ENCODE data around the gene PDIK1L.

DNA sequence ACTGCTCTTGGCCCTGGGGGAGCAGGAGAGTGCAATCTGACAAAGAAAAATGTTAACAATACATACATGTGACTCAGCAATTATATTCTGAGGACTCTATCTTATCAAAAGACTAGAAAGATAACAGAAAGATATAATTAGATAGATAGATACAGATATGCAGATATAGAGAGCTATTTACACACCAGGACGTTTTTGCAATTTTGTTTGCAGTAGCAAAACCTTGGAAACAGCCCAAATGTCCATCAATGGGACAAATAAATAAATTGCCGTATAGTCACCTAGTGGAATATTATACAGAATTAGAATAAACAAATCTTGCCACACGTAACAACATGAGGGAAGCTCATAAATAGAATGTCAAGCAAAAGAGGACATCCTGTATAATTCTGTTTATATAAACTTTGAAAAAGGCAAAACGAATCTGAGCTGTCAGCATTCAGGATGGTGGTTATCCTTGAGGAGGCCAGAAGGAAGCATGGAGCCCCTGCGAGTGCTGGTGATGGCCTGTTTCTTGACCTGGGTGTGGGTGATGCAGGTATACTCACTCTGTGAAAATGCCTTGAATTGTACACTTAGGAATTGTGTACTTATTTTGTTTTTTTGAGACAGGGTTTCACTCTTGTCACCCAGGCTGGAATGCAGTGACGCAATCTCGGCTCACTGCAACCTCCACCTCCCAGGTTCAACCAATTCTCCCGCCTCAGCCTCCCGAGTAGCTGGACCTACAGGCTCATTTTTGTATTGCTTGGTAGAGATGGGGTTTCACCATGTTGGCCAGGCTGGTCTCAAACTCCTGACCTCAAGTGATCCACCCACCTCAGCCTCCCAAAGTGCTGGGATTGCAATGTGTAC is 31.4 kb upstream of the PDIK1L start:
- TF ChIP-seq POLR2A (IDR thresholded peaks at IDR 0.05) (no peak), EP300 (IDR thresholded peaks at IDR 0.05) (no peak)
- TF ChIP-seq, protein P1, sequence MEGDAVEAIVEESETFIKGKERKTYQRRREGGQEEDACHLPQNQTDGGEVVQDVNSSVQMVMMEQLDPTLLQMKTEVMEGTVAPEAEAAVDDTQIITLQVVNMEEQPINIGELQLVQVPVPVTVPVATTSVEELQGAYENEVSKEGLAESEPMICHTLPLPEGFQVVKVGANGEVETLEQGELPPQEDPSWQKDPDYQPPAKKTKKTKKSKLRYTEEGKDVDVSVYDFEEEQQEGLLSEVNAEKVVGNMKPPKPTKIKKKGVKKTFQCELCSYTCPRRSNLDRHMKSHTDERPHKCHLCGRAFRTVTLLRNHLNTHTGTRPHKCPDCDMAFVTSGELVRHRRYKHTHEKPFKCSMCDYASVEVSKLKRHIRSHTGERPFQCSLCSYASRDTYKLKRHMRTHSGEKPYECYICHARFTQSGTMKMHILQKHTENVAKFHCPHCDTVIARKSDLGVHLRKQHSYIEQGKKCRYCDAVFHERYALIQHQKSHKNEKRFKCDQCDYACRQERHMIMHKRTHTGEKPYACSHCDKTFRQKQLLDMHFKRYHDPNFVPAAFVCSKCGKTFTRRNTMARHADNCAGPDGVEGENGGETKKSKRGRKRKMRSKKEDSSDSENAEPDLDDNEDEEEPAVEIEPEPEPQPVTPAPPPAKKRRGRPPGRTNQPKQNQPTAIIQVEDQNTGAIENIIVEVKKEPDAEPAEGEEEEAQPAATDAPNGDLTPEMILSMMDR (IDR thresholded peaks at IDR 0.05) = no peak
